ENCODE data around the gene GLRX. TPM values are rescaled to one million over a fixed set of nuclear protein-coding genes. Genes with fewer than 3 reads are reported as not detected.

The GLRX gene
- total RNA-seq, 1 donor from 2014 or later = 27.5 TPM

DNA sequence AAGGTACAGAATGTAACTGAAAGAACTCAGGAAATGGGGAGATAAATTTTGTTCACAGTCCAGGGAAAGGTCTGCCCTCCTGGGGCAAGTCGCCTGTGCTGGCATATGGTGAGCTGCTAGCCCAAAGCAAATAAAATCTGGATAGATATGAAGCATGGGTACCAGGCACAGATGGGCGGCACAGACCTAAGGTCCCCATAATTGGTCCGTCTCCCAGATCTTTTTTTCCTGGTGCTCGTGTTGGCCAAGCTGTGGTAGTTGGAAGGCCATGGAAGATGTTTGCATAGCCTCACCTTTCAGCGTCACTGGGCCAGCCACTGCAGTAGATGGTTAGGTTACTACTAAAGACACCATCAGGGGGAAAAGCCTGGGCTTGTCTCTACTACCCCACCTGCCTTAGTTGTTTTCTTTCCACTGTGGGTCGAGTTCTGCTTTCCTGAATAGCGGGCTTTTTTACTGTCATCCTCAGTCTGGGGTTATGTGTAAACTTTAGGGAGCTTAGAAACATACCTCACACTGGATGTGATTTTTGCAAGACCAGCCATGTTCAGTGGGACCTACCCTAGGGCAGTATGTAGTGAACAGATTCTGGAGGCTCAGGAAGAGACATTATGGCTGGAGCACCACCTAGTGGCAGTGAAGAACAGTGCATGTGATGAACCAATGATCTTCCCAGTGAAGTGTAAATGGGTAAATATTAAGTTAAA, 24.2 kb upstream of the GLRX start:
- H3K27me3 Mint-ChIP-seq (ENCODE audit: unreplicated experiment) = peaks cover 3% of the 10 kb centered on the region
- peaks cover 11% of the 10 kb centered on the region for H3K4me1 Mint-ChIP-seq (ENCODE audit: unreplicated experiment)
- no peaks in the 10 kb centered on the region for H3K36me3 Mint-ChIP-seq (ENCODE audit: low read depth, unreplicated experiment)
- no peaks in the 10 kb centered on the region for H3K9me3 Mint-ChIP-seq (ENCODE audit: unreplicated experiment)
- H3K27ac Mint-ChIP-seq (ENCODE audit: unreplicated experiment) = no peak overlapping the region
- H3K4me3 Mint-ChIP-seq (ENCODE audit: unreplicated experiment) = no peak overlapping the region
- TF ChIP-seq, protein P1, sequence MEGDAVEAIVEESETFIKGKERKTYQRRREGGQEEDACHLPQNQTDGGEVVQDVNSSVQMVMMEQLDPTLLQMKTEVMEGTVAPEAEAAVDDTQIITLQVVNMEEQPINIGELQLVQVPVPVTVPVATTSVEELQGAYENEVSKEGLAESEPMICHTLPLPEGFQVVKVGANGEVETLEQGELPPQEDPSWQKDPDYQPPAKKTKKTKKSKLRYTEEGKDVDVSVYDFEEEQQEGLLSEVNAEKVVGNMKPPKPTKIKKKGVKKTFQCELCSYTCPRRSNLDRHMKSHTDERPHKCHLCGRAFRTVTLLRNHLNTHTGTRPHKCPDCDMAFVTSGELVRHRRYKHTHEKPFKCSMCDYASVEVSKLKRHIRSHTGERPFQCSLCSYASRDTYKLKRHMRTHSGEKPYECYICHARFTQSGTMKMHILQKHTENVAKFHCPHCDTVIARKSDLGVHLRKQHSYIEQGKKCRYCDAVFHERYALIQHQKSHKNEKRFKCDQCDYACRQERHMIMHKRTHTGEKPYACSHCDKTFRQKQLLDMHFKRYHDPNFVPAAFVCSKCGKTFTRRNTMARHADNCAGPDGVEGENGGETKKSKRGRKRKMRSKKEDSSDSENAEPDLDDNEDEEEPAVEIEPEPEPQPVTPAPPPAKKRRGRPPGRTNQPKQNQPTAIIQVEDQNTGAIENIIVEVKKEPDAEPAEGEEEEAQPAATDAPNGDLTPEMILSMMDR (IDR thresholded peaks at IDR 0.05; ENCODE audit: unreplicated experiment) = peak; percentile 94
- DNase-seq (ENCODE audit: low spot score) = peak; percentile 64

DNA sequence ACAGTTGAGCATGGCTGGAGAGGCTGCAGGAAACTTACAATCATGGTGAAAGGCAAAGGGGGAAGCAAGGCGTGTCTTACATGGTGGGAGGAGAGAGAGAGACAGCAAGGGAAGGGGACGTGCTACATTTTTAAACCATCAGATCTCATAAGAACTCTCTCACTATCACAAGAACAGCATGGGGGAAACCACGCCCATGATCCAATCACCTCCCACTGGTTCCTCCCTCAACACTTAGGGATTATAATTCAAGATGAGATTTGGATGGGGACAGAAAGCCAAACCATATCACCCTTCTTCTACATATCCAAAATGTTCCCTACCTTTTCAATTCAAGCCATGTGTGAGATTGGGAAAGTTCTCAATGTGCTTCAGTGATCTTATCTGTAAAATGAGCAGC, 22.9 kb upstream of the GLRX start:
- TF ChIP-seq, protein P1 (IDR thresholded peaks at IDR 0.05; ENCODE audit: unreplicated experiment) = no peak
- Mint-ChIP-seq H3K27ac (ENCODE audit: unreplicated experiment) (no peak overlapping the region), H3K27me3 (ENCODE audit: unreplicated experiment) (peaks cover 3% of the 10 kb centered on the region), H3K4me3 (ENCODE audit: unreplicated experiment) (no peak overlapping the region), H3K36me3 (ENCODE audit: low read depth, unreplicated experiment) (no peaks in the 10 kb centered on the region), H3K9me3 (ENCODE audit: unreplicated experiment) (no peaks in the 10 kb centered on the region), H3K4me1 (ENCODE audit: unreplicated experiment) (peaks cover 8% of the 10 kb centered on the region)
- no peak for DNase-seq (ENCODE audit: low spot score)

DNA sequence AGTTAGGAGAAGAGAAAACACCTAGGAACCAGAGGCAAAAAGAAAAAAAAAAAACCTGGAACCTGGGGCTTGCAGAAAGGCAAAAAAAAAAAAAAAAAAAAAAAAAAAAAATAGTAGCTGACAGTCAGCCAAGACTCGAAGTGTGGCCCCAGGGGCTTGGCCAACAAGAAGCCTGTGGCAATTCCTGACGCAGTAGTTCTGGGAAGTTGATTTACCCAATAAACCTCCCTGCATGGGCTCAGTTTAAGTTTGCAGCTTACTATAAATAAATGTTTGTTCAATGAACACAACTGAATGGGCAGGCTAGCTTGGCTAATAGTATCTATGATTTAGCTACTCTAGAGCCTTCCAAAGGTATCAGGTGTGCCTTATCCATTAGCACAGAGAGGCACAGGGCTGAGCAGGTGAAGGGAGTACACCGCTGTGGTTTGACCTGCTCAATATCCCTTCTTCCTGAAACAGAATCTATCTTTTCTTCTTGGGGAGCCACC, 21.3 kb upstream of the GLRX start:
- TF ChIP-seq, protein P1 (IDR thresholded peaks at IDR 0.05; ENCODE audit: unreplicated experiment) = no peak
- no peak for DNase-seq (ENCODE audit: low spot score)
- no peaks in the 10 kb centered on the region for H3K36me3 Mint-ChIP-seq (ENCODE audit: low read depth, unreplicated experiment)
- no peaks in the 10 kb centered on the region for H3K27me3 Mint-ChIP-seq (ENCODE audit: unreplicated experiment)
- no peak overlapping the region for H3K27ac Mint-ChIP-seq (ENCODE audit: unreplicated experiment)
- no peaks in the 10 kb centered on the region for H3K9me3 Mint-ChIP-seq (ENCODE audit: unreplicated experiment)
- peaks cover 8% of the 10 kb centered on the region for H3K4me1 Mint-ChIP-seq (ENCODE audit: unreplicated experiment)
- no peak overlapping the region for H3K4me3 Mint-ChIP-seq (ENCODE audit: unreplicated experiment)

DNA sequence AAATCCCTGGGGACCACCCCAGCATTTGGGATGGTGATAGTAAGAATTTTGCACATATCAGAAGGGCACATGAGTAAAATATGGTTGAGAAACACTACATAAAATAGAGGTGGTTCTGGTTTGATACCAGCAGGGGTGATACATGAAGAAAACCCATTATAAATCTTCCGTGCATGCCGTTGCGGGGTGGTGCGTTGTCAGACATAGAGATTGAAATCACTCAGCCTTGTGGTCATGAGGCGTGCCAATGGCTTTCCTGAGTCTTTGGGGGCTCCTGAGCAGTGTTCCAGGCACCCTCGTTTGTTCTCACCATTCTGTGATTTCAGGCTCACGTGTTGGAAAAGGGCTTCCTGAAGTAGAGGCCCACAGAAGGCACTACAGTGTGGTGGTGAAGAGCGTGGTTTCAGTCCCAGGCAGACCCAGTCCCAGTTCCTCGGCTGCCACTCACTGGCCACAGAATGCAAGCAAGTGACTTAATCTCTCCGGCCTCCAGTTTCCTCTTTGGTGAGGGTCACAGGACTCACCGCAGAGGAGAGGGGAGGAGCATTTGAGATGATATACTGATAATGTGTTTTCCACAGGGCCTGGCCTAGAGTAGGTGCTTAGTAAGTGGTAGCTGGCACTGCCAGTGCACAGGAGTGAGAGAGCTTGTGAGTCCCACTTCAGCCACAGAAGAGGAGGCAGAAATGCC, 20.5 kb upstream of the GLRX start:
- TF ChIP-seq, protein P1 (IDR thresholded peaks at IDR 0.05; ENCODE audit: unreplicated experiment) = no peak
- Mint-ChIP-seq H3K4me1 (ENCODE audit: unreplicated experiment) (peaks cover 8% of the 10 kb centered on the region), H3K4me3 (ENCODE audit: unreplicated experiment) (no peak overlapping the region), H3K27ac (ENCODE audit: unreplicated experiment) (peak overlapping the region; percentile 63), H3K36me3 (ENCODE audit: low read depth, unreplicated experiment) (no peaks in the 10 kb centered on the region), H3K9me3 (ENCODE audit: unreplicated experiment) (no peaks in the 10 kb centered on the region), H3K27me3 (ENCODE audit: unreplicated experiment) (no peaks in the 10 kb centered on the region)
- peak; percentile 44 for DNase-seq (ENCODE audit: low spot score)

Measured in endothelial cell (in vitro differentiated cells).